ENCODE results near the gene FUT9. TPM values are rescaled to one million over a fixed set of nuclear protein-coding genes. Genes with fewer than 3 reads are reported as not detected.

The FUT9 gene
- total and polyA plus RNA-seq, 2 of the 13 experiments (the other 11 are each of a cell fraction or from before 2014, with no cell fraction given): 0.01 TPM; not detected in 1

DNA sequence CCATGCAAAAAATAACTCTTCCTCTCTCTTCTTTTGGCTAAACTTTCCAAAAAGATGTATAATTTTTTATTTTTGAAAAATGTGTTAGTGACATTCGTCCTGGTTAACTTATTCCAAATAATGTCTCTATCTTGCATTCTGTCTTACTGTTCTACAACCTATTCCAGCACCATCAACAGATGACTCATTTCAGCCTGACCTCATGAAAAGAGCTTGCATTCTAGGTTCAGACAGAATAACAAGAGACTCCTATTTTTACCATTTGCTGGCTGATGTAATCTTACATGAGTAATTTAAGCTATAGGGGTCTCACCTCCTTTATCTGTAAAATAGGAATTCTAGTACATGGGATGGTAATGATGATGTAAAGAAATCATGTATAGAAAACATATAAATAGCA is 109.0 kb downstream of the FUT9 start:
- Histone ChIP-seq H4K20me1 (ENCODE audit: insufficient read depth, low read length) (no peaks in the 10 kb centered on the region), H3K36me3 (replicated peaks in 1 of 2; ENCODE audit: control insufficient read depth in 1 of 2, insufficient read depth in 2 of 2, low read length in 2 of 2) (no peaks in the 10 kb centered on the region), H3K4me1 (ENCODE audit: insufficient read depth, low read length) (no peaks in the 10 kb centered on the region), H3K79me2 (ENCODE audit: insufficient read depth, low read length) (no peaks in the 10 kb centered on the region), H3K9ac (ENCODE audit: insufficient read depth, low read depth, low read length) (no peak overlapping the region), H3K27ac (ENCODE audit: extremely low read length, insufficient read depth, low read length) (no peak overlapping the region), H3K27me3 (ENCODE audit: control insufficient read depth in 1 of 2, insufficient read depth in 2 of 2, low read length in 2 of 2) (no peaks in the 10 kb centered on the region), H3K9me3 (ENCODE audit: low read length) (no peaks in the 10 kb centered on the region), H3K4me3 (replicated peaks in 1 of 3; ENCODE audit: insufficient read depth in 1 of 3, low read depth in 2 of 3, low read length in 3 of 3) (no peak overlapping the region), H2AFZ (ENCODE audit: low read length) (no peak overlapping the region), H3K4me2 (ENCODE audit: low read depth, low read length) (no peak overlapping the region)
- intact Hi-C loops (cut with micrococcal nuclease; ENCODE audit: unreplicated experiment) (no loop called here), in situ Hi-C loops (cut with HindIII; ENCODE audit: extremely low pct_ligation_motif_present, low pct_unique_long_range_greater_than_20kb) (no loop called here)
- BruUV-seq (replicated peaks): no TSS peak
- FAIRE-seq: no peak
- 0% methylated on average over 1 of the region's 1 CpG for WGBS (ENCODE audit: low lambda C conversion rate)
- no peak for TF ChIP-seq ZNF274 (CRISPR knock-in tag; IDR thresholded peaks at IDR 0.05)
- no peak for TF ChIP-seq RFX3 (CRISPR knock-in tag; IDR thresholded peaks at IDR 0.05)
- TF ChIP-seq ZFY (CRISPR knock-in tag; IDR thresholded peaks at IDR 0.05): no peak
- TF ChIP-seq RXRA (CRISPR knock-in tag; IDR thresholded peaks at IDR 0.05): no peak
- no peak for TF ChIP-seq ZMYM2 (CRISPR knock-in tag; IDR thresholded peaks at IDR 0.05)
- TF ChIP-seq AHR (CRISPR knock-in tag; IDR thresholded peaks at IDR 0.05): no peak
- TF ChIP-seq, protein P1, sequence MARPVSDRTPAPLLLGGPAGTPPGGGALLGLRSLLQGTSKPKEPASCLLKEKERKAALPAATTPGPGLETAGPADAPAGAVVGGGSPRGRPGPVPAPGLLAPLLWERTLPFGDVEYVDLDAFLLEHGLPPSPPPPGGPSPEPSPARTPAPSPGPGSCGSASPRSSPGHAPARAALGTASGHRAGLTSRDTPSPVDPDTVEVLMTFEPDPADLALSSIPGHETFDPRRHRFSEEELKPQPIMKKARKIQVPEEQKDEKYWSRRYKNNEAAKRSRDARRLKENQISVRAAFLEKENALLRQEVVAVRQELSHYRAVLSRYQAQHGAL (CRISPR knock-in tag; IDR thresholded peaks at IDR 0.05; ENCODE audit: not compliant biosample characterization): no peak
- TF ChIP-seq ZBTB7A (CRISPR knock-in tag; IDR thresholded peaks at IDR 0.05): no peak
- TF ChIP-seq TEAD3 (CRISPR knock-in tag; optimal IDR thresholded peaks at IDR 0.05; ENCODE audit: borderline replicate concordance): no peak
- TF ChIP-seq, protein P2, sequence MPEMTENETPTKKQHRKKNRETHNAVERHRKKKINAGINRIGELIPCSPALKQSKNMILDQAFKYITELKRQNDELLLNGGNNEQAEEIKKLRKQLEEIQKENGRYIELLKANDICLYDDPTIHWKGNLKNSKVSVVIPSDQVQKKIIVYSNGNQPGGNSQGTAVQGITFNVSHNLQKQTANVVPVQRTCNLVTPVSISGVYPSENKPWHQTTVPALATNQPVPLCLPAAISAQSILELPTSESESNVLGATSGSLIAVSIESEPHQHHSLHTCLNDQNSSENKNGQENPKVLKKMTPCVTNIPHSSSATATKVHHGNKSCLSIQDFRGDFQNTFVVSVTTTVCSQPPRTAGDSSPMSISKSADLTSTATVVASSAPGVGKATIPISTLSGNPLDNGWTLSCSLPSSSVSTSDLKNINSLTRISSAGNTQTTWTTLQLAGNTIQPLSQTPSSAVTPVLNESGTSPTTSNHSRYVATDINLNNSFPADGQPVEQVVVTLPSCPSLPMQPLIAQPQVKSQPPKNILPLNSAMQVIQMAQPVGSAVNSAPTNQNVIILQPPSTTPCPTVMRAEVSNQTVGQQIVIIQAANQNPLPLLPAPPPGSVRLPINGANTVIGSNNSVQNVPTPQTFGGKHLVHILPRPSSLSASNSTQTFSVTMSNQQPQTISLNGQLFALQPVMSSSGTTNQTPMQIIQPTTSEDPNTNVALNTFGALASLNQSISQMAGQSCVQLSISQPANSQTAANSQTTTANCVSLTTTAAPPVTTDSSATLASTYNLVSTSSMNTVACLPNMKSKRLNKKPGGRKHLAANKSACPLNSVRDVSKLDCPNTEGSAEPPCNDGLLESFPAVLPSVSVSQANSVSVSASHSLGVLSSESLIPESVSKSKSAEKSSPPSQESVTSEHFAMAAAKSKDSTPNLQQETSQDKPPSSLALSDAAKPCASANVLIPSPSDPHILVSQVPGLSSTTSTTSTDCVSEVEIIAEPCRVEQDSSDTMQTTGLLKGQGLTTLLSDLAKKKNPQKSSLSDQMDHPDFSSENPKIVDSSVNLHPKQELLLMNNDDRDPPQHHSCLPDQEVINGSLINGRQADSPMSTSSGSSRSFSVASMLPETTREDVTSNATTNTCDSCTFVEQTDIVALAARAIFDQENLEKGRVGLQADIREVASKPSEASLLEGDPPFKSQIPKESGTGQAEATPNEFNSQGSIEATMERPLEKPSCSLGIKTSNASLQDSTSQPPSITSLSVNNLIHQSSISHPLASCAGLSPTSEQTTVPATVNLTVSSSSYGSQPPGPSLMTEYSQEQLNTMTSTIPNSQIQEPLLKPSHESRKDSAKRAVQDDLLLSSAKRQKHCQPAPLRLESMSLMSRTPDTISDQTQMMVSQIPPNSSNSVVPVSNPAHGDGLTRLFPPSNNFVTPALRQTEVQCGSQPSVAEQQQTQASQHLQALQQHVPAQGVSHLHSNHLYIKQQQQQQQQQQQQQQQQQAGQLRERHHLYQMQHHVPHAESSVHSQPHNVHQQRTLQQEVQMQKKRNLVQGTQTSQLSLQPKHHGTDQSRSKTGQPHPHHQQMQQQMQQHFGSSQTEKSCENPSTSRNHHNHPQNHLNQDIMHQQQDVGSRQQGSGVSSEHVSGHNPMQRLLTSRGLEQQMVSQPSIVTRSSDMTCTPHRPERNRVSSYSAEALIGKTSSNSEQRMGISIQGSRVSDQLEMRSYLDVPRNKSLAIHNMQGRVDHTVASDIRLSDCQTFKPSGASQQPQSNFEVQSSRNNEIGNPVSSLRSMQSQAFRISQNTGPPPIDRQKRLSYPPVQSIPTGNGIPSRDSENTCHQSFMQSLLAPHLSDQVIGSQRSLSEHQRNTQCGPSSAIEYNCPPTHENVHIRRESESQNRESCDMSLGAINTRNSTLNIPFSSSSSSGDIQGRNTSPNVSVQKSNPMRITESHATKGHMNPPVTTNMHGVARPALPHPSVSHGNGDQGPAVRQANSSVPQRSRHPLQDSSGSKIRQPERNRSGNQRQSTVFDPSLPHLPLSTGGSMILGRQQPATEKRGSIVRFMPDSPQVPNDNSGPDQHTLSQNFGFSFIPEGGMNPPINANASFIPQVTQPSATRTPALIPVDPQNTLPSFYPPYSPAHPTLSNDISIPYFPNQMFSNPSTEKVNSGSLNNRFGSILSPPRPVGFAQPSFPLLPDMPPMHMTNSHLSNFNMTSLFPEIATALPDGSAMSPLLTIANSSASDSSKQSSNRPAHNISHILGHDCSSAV (CRISPR knock-in tag; IDR thresholded peaks at IDR 0.05; ENCODE audit: borderline replicate concordance): no peak
- TF ChIP-seq MED1 (CRISPR knock-in tag; IDR thresholded peaks at IDR 0.05): no peak
- TF ChIP-seq, protein P3, sequence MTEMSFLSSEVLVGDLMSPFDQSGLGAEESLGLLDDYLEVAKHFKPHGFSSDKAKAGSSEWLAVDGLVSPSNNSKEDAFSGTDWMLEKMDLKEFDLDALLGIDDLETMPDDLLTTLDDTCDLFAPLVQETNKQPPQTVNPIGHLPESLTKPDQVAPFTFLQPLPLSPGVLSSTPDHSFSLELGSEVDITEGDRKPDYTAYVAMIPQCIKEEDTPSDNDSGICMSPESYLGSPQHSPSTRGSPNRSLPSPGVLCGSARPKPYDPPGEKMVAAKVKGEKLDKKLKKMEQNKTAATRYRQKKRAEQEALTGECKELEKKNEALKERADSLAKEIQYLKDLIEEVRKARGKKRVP (CRISPR knock-in tag; IDR thresholded peaks at IDR 0.05): no peak
- no peak for TF ChIP-seq GABPB1 (CRISPR knock-in tag; IDR thresholded peaks at IDR 0.05)
- TF ChIP-seq DMAP1 (CRISPR knock-in tag; IDR thresholded peaks at IDR 0.05): no peak
- TF ChIP-seq MED13 (CRISPR knock-in tag; IDR thresholded peaks at IDR 0.05): no peak
- TF ChIP-seq FOXM1 (CRISPR knock-in tag; IDR thresholded peaks at IDR 0.05): no peak
- no peak for TF ChIP-seq MEF2D (CRISPR knock-in tag; IDR thresholded peaks at IDR 0.05)
- no peak for TF ChIP-seq NPAS2 (CRISPR knock-in tag; IDR thresholded peaks at IDR 0.05; ENCODE audit: borderline replicate concordance)
- no peak for TF ChIP-seq POLR2AphosphoS5 (IDR thresholded peaks at IDR 0.05; ENCODE audit: low read depth, low read length)
- ATAC-seq: no peak
- ChIA-PET CTCF (ENCODE audit: low intra/inter-chr PET ratio, low total read pairs) (no interaction called here), POLR2A (no interaction called here)
- no peak for DNase-seq (ENCODE audit: low spot score)
